Stimulated activated naive B cell treated with anti-CD40 and anti-IgM and Interleukin-4, amounts not matched to agents 10 μg/mL and 1 μg/mL and 100 μg/mL, for 72 hours (primary cell): ENCODE results near the gene SPG7.

Source experiments
- ATAC-seq, 2 donors: fragments of 150-1000 bp; cut with Tn5 transposase; replicated peaks; 2 replicates each; pipeline ENCODE4 v1.10.0; 2021; ENCODE audit warnings: moderate library complexity in 1 of 2
- DNase-seq: peaks from one replicate; pipeline ENCODE4 v3.0.0; 2021
- H3K27ac Mint-ChIP-seq: one replicate; pipeline ENCODE4 v1.8.0; 2022; ENCODE audit warnings: mild to moderate bottlenecking, mixed read lengths
- H3K27me3 Mint-ChIP-seq, 2 donors: one replicate each; pipeline ENCODE4 v1.8.0; 2022; ENCODE audit warnings: mixed read lengths in 2 of 2
- H3K36me3 Mint-ChIP-seq, 2 donors: one replicate each; pipeline ENCODE4 v1.8.0; 2022; ENCODE audit warnings: mixed read lengths in 2 of 2, mild to moderate bottlenecking in 1 of 2
- H3K4me1 Mint-ChIP-seq, 2 donors: one replicate each; pipeline ENCODE4 v1.8.0; 2022; ENCODE audit warnings: mixed read lengths in 2 of 2, mild to moderate bottlenecking in 1 of 2
- H3K4me3 Mint-ChIP-seq, 2 donors: one replicate each; pipeline ENCODE4 v1.8.0; 2022; ENCODE audit warnings: mild to moderate bottlenecking in 2 of 2, mixed read lengths in 2 of 2, moderate library complexity in 1 of 2
- H3K9me3 Mint-ChIP-seq, 2 donors: one replicate each; pipeline ENCODE4 v1.8.0; 2022; ENCODE audit warnings: mixed read lengths in 2 of 2, mild to moderate bottlenecking in 1 of 2

The SPG7 gene

DNA sequence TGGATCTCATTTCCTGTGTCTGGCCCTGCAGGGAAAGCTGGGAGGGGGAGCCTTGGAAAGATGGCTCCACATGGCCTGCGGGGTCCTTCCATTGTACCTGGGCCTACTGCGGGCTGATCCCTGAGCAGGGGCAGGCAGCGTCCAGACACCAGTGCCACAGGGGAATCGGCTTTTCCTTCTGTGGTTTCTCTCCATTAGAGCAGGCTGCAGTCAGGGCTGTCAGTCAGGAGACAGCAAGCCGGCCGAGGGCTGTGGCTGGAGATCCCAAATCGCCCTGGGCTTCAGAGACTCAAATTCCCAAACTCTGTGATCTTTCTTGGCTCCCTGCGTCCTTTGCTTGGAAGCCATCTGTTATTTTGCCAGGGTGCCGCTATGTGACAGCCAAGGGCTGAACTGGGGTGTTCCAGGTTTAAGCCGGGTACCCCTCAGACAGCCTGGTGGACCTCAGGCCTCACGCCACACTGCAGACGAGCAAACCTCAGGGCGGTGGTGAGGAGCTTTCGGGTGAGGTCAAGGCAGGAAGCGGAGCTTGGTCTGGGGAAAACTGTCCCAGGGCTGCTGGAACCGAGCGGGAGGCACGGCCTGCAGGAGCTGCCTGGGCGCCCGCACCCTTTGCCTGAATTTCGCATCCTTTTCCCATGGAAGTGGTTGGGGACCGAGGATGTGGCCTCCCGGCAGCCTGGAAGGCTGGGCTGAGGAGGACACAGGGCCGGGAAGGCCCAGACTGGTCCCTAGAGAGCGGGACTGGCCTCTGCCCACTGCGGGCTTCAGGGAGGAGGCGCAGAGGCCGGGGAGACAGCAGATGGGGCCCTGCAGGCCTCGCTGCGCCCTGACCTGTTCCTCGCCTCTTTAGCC is 65.8 kb downstream of the SPG7 start:
- ATAC-seq (no peak), DNase-seq (no peak)
- H3K27me3 Mint-ChIP-seq: peaks cover 15 to 30% of the 10 kb centered on the region in 2 donors
- H3K27ac Mint-ChIP-seq: no peak overlapping the region
- H3K36me3 Mint-ChIP-seq: peaks cover 1 to 4% of the 10 kb centered on the region in 2 donors
- H3K4me3 Mint-ChIP-seq: peak overlapping the region; percentile 47 to 69
- peaks cover 19 to 29% of the 10 kb centered on the region in 2 donors for H3K4me1 Mint-ChIP-seq
- no peaks in the 10 kb centered on the region for H3K9me3 Mint-ChIP-seq

DNA sequence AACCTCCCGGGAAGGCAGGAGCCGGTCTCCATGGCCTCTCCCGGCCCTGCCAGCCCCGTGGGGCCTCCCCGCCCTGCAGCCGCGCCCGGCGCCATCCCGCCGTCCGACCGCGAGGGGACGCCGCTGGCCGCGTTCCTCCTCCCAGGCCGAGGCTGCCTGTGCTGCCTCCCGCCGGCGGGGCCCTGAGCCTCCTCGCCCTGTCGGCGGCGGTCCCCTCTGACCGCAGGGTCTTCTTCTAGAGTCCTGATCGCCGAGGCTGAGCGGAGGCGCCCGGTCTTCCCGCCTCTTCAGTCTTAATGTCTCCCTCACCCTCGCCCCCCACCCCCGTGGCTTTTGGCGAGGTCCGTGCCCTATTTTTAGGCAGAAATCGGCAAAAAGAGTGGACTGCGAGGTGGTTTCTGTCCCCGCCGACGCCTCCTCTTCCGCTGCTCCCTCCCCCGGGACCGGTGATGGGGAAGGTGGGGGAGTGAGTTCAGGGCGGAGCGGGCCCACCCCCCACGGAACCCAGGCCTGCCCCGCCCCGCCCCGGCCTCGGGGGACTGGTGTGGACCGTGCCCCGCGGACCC is 66.6 kb downstream of the SPG7 start:
- peak; percentile 54 for DNase-seq
- H3K27me3 Mint-ChIP-seq: peaks cover 15 to 30% of the 10 kb centered on the region in 2 donors
- H3K27ac Mint-ChIP-seq: peak overlapping the region; percentile 42

DNA sequence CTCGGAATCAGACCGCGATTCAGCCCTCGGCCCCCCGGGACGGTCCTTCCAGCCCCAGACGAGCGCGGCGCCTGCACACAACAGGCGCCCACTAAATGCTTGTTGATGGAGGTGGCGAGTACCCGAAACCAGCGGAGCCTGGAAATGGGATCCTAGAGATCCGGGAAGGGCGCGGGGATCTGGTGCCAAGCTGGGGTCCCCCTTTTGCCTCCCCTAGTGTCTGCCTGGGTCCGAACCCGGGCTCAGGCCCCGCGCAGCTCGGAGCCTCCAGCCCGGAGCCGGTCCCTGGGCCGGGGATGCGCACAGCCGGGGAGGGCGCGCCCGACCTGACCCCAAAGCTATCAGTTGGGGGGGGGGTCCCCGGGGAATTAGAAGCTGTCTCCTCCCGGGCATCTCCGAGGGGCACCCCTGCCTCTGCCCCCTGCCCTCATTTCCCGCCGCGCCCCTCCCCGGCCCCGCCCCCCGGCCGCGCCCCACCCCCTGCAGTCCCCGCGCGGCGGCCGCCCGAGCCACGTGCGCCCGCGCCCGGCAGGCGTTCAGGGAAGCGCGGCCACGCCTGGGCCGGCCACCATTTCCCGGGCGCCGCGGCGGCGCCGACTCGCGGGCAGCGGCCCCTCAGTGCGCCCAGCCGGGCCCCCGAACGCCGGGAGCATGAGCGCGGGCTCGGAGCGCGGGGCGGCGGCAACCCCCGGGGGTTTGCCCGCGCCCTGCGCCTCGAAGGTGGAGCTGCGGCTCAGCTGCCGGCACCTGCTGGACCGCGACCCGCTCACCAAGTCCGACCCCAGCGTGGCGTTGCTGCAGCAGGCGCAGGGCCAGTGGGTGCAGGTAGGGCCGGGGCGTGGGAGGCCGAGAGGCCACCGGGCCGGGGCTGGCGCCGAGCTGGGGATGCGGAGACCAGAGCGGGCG is 67.3 kb downstream of the SPG7 start, which contains the start of gene CPNE7:
Gene CPNE7, plus strand, starts transcription at position 512 of the 906 bp plus-strand sequence. Its CDS starts 140 bp downstream, at position 652.
- H3K4me3 Mint-ChIP-seq: peak within 1 kb of the TSS; percentile 81 to 82
- H3K27ac Mint-ChIP-seq: peak within 1 kb of the TSS; percentile 42
- peaks cover 12 to 23% of the 10 kb centered on the region in 2 donors for H3K27me3 Mint-ChIP-seq
- H3K4me1 Mint-ChIP-seq: peaks cover 17 to 29% of the 10 kb centered on the region in 2 donors
- H3K9me3 Mint-ChIP-seq: no peaks in the 10 kb centered on the region
- DNase-seq (no peak), ATAC-seq (peak; percentile 46 to 50)
- H3K36me3 Mint-ChIP-seq: peaks cover under 1 to 4% of the 10 kb centered on the region in 2 donors

More for the DNA sequence above, 66.6 kb downstream of the SPG7 start:
- H3K9me3 Mint-ChIP-seq: no peaks in the 10 kb centered on the region
- H3K36me3 Mint-ChIP-seq: peaks cover 1 to 4% of the 10 kb centered on the region in 2 donors
- H3K4me3 Mint-ChIP-seq: peak overlapping the region; percentile 81 to 82
- peaks cover 19 to 29% of the 10 kb centered on the region in 2 donors for H3K4me1 Mint-ChIP-seq
- ATAC-seq: peak; percentile 72 to 76

DNA sequence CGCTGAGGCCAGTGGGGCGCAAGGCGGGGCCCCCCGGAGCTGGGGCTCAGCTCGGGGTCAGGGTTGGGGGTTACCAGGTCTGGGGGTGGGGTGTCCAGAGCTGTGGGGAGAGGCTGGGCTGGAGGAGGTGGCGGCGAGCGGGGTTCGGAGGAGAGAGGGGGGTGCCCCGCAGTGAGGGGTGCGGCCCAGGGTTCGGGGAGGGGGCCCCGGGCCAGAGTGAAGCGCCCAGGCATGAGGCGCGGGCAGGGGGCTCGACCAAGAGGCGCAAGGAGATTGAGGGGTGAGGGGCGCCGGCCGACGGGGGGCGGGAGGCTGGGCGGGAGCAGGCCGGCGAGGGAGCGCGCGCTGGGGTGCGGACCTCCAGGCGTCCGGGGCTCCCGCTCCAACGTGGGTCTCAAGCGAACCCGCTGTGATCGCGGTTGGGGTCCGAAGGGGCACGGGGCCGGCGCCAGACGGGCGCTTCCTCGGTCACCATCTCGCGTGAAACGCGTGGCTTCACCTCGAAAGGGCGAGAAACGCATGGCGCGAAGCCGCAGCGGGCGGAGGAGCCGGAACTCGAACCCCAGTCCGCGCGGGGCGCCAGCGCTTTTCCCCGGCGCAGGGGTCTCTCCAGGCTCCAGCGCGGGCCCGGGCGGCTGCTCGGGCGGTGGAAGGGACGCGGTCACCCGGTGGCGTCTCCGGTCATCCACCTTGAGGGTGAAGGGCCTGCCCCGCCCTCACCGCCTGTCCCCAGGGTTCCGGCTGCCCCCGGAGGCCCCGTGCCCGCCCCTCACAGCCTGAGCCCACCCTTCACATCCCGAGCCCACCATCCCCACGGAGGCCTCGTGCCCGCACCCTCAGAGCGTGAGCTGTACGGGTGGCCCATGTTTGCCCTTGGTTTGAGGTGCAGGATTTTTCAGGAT is 68.2 kb downstream of the SPG7 start:
- Mint-ChIP-seq H3K4me3 (peak overlapping the region in 1 of 2 donors; percentile 9), H3K9me3 (no peaks in the 10 kb centered on the region), H3K27ac (no peak overlapping the region), H3K4me1 (peaks cover 17 to 26% of the 10 kb centered on the region in 2 donors), H3K27me3 (peaks cover 11 to 18% of the 10 kb centered on the region in 2 donors), H3K36me3 (peaks cover 0 to 4% of the 10 kb centered on the region in 2 donors)
- DNase-seq (no peak), ATAC-seq (no peak)

DNA sequence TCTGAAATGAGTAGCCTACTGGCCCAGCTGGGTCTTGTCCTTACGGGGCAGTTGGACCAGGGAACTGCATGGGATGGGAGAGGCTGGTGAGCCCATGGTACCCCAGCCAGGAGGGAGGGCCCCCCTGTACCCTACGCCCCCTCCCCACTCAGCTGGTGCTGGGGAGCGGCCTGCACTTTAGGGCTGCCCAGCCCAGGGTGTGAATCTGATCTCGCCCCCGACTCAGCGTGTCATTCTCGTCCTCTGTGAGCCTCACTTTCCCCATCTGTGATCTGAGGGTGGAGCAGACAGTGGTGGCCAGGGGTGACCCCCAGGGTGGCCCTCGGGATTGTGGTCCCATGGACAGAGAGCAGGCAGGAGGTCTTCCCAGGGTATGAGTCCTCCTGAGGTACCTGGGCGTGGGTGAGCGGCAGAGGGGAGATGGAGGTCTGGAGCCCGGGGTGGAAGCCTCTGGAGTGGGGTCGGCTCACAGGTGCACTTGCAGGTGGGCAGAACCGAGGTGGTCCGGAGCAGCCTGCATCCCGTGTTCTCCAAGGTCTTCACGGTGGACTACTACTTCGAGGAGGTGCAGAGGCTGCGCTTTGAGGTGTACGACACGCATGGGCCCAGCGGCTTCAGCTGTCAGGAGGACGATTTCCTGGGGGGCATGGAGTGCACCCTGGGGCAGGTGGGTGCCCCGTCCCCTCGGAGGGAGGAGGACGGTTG is 69.0 kb downstream of the SPG7 start:
- peaks cover 4 to 10% of the 10 kb centered on the region in 2 donors for H3K27me3 Mint-ChIP-seq

DNA sequence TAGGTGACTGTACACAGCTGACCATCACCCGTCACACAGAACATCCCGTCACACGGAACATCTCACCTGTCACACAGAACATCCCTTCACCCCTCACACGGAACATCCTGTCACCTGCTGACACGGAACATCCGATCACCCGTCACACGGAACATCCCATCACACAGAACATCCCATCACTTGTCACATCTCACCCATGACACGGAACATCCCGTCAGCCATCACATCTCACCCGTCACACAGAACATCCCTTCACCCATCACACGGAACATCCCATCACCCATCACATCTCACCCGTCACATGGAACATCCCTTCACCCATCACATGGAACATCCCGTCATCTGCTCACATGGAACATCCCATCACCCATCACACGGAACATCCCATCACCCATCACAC is 71.1 kb downstream of the SPG7 start:
- H3K4me3 Mint-ChIP-seq: no peak overlapping the region
- no peaks in the 10 kb centered on the region for H3K27me3 Mint-ChIP-seq
- H3K9me3 Mint-ChIP-seq: no peaks in the 10 kb centered on the region
- H3K4me1 Mint-ChIP-seq: peaks cover 3 to 7% of the 10 kb centered on the region in 2 donors
- no peak for DNase-seq
- peaks cover 0 to 4% of the 10 kb centered on the region in 2 donors for H3K36me3 Mint-ChIP-seq
- ATAC-seq: no peak
- no peak overlapping the region for H3K27ac Mint-ChIP-seq

More for the DNA sequence above, 69.0 kb downstream of the SPG7 start:
- peak overlapping the region in 1 of 2 donors; percentile 9 for H3K4me3 Mint-ChIP-seq
- H3K9me3 Mint-ChIP-seq: no peaks in the 10 kb centered on the region
- DNase-seq: no peak
- no peak for ATAC-seq
- peaks cover 12 to 18% of the 10 kb centered on the region in 2 donors for H3K4me1 Mint-ChIP-seq
- H3K36me3 Mint-ChIP-seq: peaks cover 0 to 4% of the 10 kb centered on the region in 2 donors
- no peak overlapping the region for H3K27ac Mint-ChIP-seq

DNA sequence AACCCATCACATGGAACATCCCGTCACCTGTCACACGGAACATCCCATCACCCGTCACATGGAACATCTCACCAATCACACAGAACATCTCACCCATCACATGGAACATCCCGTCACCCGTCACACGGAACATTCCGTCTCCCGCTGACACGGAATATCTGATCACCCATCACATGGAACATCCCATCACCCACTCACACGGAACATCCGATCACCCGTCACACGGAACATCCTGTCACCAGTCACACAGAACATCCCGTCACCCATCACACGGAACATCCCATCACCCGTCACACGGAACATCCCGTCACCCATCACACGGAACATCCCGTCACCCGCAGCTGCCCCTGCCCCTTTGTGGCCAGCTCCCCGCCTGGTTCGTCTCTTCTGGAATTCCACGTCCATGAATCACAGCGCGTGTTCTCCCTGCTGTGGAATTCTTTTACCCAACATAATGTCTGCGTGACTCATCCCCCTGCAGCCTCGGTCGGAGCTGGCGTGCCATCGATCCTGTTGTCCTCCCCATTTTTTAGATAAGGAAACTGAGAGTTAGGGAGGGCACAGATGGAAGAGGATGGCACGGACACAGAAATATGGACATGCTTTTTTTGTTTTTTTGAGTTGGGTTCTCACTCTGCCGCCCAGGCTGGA is 73.0 kb downstream of the SPG7 start:
- H3K27me3 Mint-ChIP-seq: no peaks in the 10 kb centered on the region
- H3K4me1 Mint-ChIP-seq: peaks cover 0 to 1% of the 10 kb centered on the region in 2 donors
- no peak overlapping the region for H3K4me3 Mint-ChIP-seq
- H3K36me3 Mint-ChIP-seq: peaks cover 0 to 4% of the 10 kb centered on the region in 2 donors
- ATAC-seq (no peak), DNase-seq (no peak)
- no peak overlapping the region for H3K27ac Mint-ChIP-seq
- no peaks in the 10 kb centered on the region for H3K9me3 Mint-ChIP-seq

DNA sequence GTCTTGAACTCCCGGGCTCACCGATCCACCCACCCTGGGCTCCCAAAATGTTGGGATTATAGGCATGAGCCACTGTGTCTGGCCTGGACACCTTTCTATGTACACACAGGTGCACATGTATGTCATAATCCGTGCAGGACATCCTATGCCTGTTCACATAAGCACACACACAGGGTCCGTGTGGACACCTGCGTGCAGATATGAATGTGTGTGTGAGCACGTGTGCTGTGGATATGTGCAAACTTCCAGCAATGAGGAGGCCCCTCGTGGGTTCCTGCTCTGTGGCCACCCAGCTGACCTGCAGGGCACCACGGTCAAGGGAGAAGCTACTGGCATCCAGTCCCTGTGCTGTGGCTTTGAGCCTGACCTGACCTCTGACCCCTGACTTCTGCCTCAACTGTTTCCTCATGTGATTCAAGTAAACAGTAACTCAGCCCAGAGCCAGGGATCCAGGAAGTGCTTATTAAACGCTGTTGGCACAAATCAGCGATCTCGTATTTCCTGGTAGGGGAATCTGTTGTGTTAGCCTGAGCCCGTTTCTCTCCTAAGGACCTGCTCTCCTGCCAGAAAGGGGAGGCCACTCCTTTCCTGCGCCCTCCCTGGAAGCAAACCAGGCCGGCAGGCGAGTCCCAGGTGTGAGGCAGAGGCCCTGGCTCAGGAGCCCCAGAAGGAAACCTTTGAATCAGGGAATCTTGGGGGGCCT is 73.8 kb downstream of the SPG7 start:
- no peak overlapping the region for H3K4me3 Mint-ChIP-seq
- DNase-seq (no peak), ATAC-seq (no peak)
- no peaks in the 10 kb centered on the region for H3K27me3 Mint-ChIP-seq
- peaks cover 0 to 1% of the 10 kb centered on the region in 2 donors for H3K4me1 Mint-ChIP-seq
- H3K27ac Mint-ChIP-seq: no peak overlapping the region
- no peaks in the 10 kb centered on the region for H3K9me3 Mint-ChIP-seq
- H3K36me3 Mint-ChIP-seq: peaks cover 0 to 9% of the 10 kb centered on the region in 2 donors

DNA sequence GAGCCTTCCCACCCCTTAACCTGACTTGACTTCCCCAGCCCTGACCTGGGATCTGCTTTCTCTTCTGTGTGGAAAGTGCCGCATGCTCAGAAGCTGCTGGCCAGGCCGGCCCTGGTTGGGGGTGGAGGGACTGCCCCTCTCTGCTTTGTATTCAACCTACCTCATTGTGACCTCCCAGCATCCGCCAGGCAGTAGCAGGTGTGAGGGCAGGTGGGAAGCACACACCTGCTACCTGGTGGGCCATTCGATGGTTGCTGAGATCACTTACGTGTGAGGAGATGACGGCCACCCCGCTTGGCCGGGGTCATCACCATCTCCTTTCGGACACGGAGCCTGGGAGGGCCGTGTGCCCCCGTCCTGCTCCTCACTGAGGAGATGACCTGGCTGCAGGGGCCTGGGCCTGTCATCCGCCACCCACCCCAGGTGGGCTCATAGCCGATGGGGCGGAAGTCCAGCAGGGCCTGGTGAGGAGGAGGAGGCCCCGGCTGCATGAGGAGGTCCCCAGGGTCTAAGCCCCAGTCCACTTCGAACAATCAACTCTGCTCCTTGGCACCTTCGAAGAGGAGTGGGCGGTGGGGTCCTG is 74.5 kb downstream of the SPG7 start:
- Mint-ChIP-seq H3K4me3 (no peak overlapping the region), H3K27ac (no peak overlapping the region), H3K36me3 (peaks cover 1 to 9% of the 10 kb centered on the region in 2 donors), H3K9me3 (no peaks in the 10 kb centered on the region), H3K4me1 (no peaks in the 10 kb centered on the region), H3K27me3 (no peaks in the 10 kb centered on the region)
- ATAC-seq (no peak), DNase-seq (no peak)

DNA sequence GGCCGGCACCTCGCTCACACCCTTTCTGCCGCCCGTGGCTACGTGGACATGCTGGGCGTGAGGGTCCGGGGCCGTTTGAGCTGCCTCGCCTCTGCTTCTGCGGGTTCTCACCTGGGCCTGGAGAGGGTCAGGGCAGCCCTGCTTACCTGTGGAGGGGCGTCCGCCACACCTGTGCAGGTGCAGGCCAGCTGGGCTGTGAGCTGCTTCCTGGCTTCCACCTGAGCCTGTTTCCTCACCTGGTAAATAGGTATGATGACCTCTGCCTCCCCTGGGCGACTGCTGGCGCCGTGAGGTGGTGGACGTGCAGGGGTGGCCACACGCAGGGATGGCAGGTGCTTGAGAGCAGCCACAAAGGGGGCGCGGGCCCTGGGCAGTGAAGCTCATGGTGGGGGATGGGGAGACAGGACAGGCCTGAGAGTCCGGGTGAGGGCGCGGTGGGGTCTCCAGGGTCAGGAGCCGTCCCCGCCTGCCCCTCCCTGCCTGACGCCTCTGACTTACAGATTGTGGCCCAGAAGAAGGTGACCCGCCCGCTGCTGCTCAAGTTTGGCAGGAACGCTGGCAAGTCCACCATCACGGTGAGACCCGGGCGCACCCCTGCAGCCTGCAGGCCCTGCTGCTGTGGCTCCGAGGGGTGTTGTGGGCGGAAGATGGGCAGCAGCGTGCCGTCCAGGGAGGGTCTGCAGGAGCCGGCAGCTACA is 75.1 kb downstream of the SPG7 start:
- H3K9me3 Mint-ChIP-seq: no peaks in the 10 kb centered on the region
- H3K27ac Mint-ChIP-seq: no peak overlapping the region
- no peaks in the 10 kb centered on the region for H3K4me1 Mint-ChIP-seq
- peaks cover 1 to 6% of the 10 kb centered on the region in 2 donors for H3K36me3 Mint-ChIP-seq
- no peak overlapping the region for H3K4me3 Mint-ChIP-seq
- ATAC-seq: no peak
- H3K27me3 Mint-ChIP-seq: no peaks in the 10 kb centered on the region
- no peak for DNase-seq

DNA sequence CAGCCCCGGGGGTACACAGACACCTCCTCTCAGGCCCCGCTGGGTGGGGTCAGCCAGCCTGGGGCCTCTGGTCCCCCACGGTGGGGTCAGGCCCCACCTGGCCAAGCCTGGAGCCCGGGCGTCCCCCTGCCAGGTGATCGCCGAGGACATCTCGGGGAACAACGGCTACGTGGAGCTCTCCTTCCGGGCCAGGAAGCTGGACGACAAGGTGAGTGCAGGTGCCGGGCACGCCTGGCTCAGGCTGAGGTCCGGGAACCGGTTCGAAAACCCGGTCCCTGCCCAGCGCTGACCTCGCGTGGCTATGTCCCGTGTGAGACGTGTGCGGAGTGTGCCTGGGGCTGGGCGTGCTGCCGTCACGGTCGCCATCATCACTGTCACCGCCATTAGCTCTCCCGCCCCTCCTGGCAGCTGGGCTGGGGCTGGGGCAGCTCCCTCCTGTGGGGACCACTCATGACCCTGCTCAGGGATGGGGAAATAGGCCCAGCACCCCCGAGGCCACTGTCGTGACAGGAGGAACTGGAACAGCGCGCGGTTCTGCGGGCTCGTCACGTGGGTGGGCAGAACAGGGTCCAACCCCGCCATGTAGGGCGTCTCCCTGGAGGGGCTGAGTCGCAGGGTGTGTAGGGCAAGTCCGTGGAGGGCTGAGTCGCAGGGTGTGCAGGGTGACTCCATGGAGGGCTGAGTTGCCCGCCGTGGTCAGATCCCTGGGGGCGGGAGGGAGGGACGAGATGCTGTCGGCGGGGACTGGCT is 75.9 kb downstream of the SPG7 start:
- H3K27ac Mint-ChIP-seq: no peak overlapping the region
- H3K36me3 Mint-ChIP-seq: peaks cover 1 to 5% of the 10 kb centered on the region in 2 donors
- no peaks in the 10 kb centered on the region for H3K9me3 Mint-ChIP-seq
- H3K4me3 Mint-ChIP-seq: no peak overlapping the region
- H3K27me3 Mint-ChIP-seq: no peaks in the 10 kb centered on the region
- ATAC-seq (no peak), DNase-seq (no peak)
- no peaks in the 10 kb centered on the region for H3K4me1 Mint-ChIP-seq
